HG03460 (cell line): ENCODE data around the gene TARS3.
"Not testable (repeated sequence)": the region's sequence is repeated elsewhere in the genome, so short reads cannot be mapped to it uniquely, and the experiment has no call there.

ENCODE experiments used
- ATAC-seq: cut with Tn5 transposase; IDR thresholded peaks from one replicate; pipeline ENCODE4 v1.9.1; 2021; ENCODE audit not compliant: unreplicated experiment

Gene TARS3

GRCh38 chr15:101723874-101724674 is at the start of gene TARS3:
TSS of gene TARS3 (minus strand) at chr15:101724473. CDS start at chr15:101724387, 86 bp downstream.
- peak; percentile 83 for ATAC-seq

- no peak for ATAC-seq
Observed at GRCh38 chr15:101773496-101774100, 49.3 kb upstream of the TARS3 start.

DNA sequence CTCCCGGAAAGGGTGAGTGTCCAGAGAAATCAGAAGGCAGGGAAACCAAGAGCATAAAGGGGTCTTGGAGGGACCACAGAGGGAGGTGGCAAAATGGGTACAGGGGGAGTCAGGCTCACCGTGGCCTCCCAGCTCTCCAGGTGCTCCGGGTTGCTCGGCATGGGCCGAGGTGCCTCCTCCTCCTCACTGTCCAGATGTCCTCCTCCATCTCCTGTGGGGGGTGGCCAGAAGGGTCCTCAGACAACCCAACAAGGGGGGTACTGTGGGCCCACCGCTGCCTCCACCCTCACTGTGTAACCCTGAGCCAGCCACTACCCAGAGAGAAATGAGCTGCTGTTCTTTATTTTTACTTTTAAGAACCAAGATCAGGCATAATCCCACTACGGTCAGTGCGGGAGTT is 48.6 kb upstream of the TARS3 start:
- no peak for ATAC-seq

- not testable (repeated sequence) for ATAC-seq
Observed at GRCh38 chr15:101767083-101767640, 42.9 kb upstream of the TARS3 start.

GRCh38 chr15:101765772-101766456 is 41.6 kb upstream of the TARS3 start:
- no peak for ATAC-seq

DNA sequence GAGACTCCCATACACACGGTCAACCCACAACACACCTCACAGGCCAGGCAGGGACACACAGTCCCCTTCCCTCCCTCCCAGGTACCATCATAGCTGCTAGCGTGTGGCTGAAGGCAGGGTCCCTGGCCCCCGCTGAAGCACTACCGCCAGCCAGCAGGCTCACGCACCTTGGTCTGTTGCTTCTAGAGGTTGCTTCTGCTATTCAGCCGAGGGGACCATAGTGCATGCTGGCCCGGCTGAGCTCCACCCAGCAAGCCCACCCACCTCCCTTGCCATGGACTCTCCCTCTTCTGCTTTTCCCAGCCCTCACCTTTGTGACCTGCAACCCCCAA is 41.0 kb upstream of the TARS3 start:
- not testable (repeated sequence) for ATAC-seq

DNA sequence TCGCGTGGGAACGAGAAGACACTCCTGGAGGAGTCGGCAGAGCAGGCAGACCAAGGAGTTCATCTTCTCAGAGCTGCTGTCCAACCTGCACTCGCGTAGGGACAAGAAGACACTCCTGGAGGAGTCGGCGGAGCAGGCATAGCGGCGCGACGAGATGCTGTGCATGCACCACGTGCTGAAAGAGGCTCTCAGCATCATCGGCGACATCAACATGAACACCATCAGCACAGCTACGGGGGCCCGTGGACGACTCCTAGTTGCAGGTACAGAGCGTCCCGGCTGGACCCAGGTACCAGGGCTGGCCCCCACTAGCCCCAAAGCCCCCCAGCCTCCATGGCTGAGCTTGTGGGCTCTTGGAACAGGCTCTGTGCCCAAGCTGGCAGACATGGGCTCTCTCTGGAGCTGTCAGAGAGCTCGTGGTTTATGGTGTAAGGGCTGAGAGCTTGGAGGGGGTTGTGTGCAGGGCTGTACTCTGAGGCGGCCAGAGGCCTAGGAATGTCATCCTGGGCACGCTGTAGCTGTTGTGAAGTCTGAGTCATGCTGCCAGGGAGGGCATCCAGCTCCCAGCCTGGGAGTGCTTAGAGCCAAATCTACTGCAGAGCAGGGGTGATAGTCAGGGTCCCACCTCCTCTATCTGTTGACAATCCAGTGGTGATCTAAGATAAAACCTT is 40.5 kb upstream of the TARS3 start:
- not testable (repeated sequence) for ATAC-seq

DNA sequence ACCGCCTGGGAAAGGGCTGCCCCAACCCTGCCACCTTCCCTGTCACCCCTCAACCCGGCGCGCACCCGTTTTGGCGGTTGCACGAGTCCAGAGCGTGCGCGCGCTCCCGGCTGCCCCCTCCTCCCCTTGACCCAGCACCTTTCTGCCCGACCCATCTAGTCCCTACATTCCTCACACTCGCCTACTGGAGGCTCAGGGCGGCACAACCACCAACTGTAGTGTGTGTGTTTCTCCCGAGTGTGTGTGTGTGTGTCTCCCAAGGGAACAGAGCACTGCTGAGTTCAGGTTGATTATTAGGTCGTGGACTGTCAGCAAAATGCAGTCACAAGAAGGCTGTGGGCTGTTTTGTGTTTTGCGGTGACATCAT is 22.4 kb upstream of the TARS3 start:
- ATAC-seq = peak; percentile 44

DNA sequence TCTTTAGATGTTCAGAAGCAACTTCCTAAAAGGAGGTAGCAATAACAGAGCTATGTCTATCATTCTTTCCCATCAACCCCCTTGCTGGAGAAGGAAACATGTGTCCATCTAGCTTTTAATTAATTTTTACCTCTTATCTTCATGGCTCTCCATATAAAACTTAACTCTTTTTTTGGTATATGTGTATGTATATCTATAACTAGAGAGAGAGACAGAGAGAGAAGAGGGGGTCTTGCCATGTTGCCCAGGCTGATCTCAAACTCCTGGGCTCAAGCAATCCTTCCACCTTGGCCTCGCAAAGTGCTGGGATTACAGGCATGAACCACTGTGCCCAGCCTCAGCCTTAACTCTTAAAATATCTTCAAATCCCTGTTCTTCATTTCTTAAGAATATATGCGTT is 10.6 kb upstream of the TARS3 start:
- not testable (repeated sequence) for ATAC-seq

DNA sequence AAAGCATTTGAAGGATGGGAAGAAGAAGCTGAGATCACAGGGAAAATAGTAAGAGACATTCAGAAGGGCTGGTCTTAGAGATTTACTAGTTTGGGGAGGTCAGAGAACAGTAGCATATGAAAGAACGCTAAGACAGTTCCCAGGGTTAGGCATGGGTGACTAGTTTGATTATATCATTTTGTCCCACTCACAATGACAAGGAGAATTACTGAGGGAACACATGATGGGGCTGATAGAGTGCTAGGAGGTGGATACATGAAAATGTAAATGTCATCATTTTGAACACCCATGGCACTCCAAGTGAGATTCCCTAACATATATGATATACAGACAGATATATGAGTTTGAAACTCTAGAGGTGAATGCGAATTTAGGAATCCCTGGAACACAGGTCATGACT is 9.3 kb upstream of the TARS3 start:
- no peak for ATAC-seq

- no peak for ATAC-seq
Observed at GRCh38 chr15:101732772-101733171, 8.5 kb upstream of the TARS3 start.

- ATAC-seq = no peak
Observed at GRCh38 chr15:101731746-101732145, 7.5 kb upstream of the TARS3 start.

- ATAC-seq = no peak
Observed at GRCh38 chr15:101727186-101727585, 2.9 kb upstream of the TARS3 start.

GRCh38 chr15:101725073-101725472 is 800 bp upstream of the TARS3 start:
- no peak for ATAC-seq

DNA sequence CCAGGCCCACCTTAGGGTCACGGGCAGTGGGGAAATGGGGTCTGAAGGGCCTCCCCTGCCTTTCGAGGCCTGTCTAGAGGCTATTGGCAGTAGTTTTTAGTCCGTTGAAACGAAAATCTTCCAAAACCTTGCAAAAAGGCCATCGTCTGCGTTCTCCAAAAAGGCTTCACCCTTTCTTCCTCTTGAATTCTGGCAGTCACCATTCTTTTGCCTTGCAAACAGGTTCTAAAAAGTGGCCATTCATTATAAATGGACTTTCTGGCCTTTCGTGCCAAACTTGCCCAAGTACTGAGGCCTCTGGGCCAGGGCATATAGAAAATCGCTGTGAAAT is 367 bp upstream of the TARS3 start:
- ATAC-seq = no peak

DNA sequence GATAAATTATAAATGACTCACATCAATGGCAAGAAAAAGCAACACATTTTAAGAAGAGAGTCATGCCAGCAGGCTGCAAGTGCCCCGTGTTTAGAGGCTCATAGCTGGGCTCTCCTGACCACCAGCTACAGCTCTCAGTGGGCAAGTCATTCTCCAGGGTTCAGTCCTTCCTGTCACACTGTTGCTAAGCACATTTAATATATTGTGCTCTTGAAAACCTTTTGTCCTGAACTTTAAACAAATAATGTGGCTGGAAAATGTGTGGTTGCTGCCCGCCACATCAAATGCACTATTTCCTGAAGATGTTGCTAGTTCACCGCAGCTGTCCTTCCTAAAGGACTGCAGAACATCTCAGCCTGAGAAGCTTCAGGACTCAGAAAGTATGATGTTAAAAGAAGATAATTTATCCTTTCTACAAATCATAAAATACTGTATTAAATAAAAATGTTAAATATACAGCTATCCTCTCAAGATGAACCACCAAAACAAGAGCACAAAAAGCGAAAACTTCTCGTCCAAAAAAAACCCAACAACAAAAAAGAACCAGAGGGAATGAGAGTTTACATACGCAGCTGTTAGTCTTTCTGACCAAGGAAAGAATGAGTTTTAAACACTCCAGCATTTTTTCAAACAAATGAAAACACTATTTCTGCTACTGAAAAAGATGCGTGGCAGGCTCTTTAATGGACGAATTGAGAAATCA is 951 bp downstream of the TARS3 start:
- ATAC-seq = peak; percentile 44

DNA sequence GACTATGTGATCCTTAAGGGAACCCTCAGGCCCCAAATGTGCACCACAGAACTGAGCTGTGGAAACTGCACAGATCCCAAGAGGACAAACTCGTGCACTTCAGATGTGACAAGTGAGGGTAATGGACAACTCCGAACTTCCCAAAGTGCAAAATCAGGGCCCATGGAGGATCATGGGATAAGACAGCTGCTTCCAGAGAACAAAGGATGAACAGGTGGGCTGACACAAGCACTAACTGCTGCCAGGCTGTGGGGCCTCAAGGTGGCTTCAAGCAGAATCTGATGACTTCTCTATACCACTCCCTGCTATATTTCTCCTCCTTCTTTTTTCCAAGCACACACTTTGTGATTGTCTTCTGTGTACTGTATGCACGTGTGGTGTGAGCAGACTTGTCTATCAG is 5.4 kb downstream of the TARS3 start:
- ATAC-seq = no peak

GRCh38 chr15:101712078-101712477 is 12.2 kb downstream of the TARS3 start:
- no peak for ATAC-seq

GRCh38 chr15:101710806-101711205 is 13.5 kb downstream of the TARS3 start:
- no peak for ATAC-seq

DNA sequence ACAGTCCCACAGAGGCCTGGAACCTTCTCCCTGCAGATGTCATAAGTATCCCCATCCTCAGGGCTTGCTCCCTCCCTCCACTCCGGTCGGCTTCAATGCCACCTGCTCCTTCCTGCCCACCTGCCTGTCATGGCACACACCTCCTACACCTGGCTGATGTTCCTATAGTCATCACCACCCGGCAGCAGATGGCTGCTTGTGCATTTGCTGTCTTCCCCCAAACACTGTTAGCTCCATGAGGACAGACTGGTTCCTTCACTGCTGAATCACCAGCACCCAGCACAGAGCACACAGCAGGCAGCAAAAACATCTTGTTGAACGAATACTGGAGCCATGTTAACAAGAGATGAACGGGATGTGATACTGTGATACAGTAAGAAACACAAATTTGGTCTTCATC is 14.8 kb downstream of the TARS3 start:
- ATAC-seq = no peak

GRCh38 chr15:101707983-101708382 is 16.3 kb downstream of the TARS3 start:
- no peak for ATAC-seq
